Neural progenitor cell (in vitro differentiated cells): ENCODE data around the gene USP14.

Source experiments
- EZH2 ChIP-seq: fragments of 200-600 bp; sonication (generic); IDR thresholded peaks from 2 replicates; pipeline ENCODE4 v1.6.1; 2017; ENCODE audit warnings: antibody characterized with exemption, mild to moderate bottlenecking, moderate library complexity
- EZH2phosphoT487 ChIP-seq: fragments of 200-600 bp; sonication (generic); IDR thresholded peaks from 2 replicates; pipeline ENCODE4 v1.6.1; 2017; ENCODE audit warnings: antibody characterized with exemption
- TF ChIP-seq, protein P1 (sequence below): fragments of 200-600 bp; sonication (generic); IDR thresholded peaks from 2 replicates; pipeline ENCODE4 v1.5.1; 2017; ENCODE audit warnings: antibody characterized with exemption, mild to moderate bottlenecking

DNA sequence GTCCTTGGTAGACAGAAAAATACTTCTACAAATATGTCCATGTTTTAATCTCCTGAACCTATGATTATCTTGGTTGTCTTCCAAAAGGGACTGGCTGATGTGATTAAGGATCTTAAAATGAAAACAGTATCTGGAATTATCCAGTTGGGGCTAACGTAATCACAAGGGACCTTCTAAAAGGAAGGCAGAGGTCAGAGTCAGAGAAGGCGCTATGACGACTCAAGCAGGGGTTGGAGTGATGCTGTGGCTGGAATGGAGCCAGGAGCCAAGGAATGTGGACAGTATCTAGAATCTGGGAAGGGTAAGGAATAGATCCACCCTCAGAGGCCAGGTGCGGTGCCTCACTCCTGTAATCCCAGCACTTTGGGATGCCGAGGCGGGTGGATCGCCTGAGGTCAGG lies 4.2 kb upstream of the USP14 start:
- TF ChIP-seq, protein P1, sequence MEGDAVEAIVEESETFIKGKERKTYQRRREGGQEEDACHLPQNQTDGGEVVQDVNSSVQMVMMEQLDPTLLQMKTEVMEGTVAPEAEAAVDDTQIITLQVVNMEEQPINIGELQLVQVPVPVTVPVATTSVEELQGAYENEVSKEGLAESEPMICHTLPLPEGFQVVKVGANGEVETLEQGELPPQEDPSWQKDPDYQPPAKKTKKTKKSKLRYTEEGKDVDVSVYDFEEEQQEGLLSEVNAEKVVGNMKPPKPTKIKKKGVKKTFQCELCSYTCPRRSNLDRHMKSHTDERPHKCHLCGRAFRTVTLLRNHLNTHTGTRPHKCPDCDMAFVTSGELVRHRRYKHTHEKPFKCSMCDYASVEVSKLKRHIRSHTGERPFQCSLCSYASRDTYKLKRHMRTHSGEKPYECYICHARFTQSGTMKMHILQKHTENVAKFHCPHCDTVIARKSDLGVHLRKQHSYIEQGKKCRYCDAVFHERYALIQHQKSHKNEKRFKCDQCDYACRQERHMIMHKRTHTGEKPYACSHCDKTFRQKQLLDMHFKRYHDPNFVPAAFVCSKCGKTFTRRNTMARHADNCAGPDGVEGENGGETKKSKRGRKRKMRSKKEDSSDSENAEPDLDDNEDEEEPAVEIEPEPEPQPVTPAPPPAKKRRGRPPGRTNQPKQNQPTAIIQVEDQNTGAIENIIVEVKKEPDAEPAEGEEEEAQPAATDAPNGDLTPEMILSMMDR = no peak
- no peak for TF ChIP-seq EZH2phosphoT487
- no peak for TF ChIP-seq EZH2
